ENCODE data around the gene NCOR2. TPM values are rescaled to one million over a fixed set of nuclear protein-coding genes. Genes with fewer than 3 reads are reported as not detected.

Gene NCOR2
- total RNA-seq, 1 donor from 2014 or later: 134 TPM

- no peak for DNase-seq (ENCODE audit: low spot score in 2 of 2)
- Histone ChIP-seq H3K4me3 (no peak overlapping the region), H3K27me3 (no peaks in the 10 kb centered on the region), H3K27ac (no peak overlapping the region), H3K36me3 (no peaks in the 10 kb centered on the region), H3K4me1 (peaks cover 10 to 53% of the 10 kb centered on the region in 2 donors), H3K9me3 (no peaks in the 10 kb centered on the region)
- intact Hi-C loops (cut with DNase I): no loop called here
- no peak for TF ChIP-seq CTCF (IDR thresholded peaks at IDR 0.05)
These were observed 22.4 kb downstream of the NCOR2 start for GRCh38 chr12:124544983-124545382.

- no peaks in the 10 kb centered on the region for H3K36me3 ChIP-seq
- H3K27me3 ChIP-seq: no peaks in the 10 kb centered on the region
- H3K4me3 ChIP-seq: no peak overlapping the region
- H3K4me1 ChIP-seq: peaks cover 10 to 51% of the 10 kb centered on the region in 2 donors
- no peak for TF ChIP-seq CTCF (IDR thresholded peaks at IDR 0.05)
- no peak for DNase-seq (ENCODE audit: low spot score in 2 of 2)
- H3K27ac ChIP-seq: no peak overlapping the region
- no peaks in the 10 kb centered on the region for H3K9me3 ChIP-seq
- intact Hi-C loops (cut with DNase I): no loop called here
These were observed 23.0 kb downstream of the NCOR2 start for GRCh38 chr12:124544311-124544970.

GRCh38 chr12:124543590-124544310, 23.7 kb downstream of the NCOR2 start:
- TF ChIP-seq CTCF (IDR thresholded peaks at IDR 0.05): no peak
- intact Hi-C loops (cut with DNase I): no loop called here
- Histone ChIP-seq H3K27ac (no peak overlapping the region), H3K9me3 (no peaks in the 10 kb centered on the region), H3K36me3 (no peaks in the 10 kb centered on the region), H3K4me1 (peaks cover 16 to 51% of the 10 kb centered on the region in 2 donors), H3K4me3 (no peak overlapping the region), H3K27me3 (no peaks in the 10 kb centered on the region)
- no peak for DNase-seq (ENCODE audit: low spot score in 2 of 2)

- Histone ChIP-seq H3K4me3 (no peak overlapping the region), H3K4me1 (peaks cover 22 to 51% of the 10 kb centered on the region in 2 donors), H3K36me3 (no peaks in the 10 kb centered on the region), H3K27me3 (no peaks in the 10 kb centered on the region), H3K27ac (no peak overlapping the region), H3K9me3 (no peaks in the 10 kb centered on the region)
- no peak for TF ChIP-seq CTCF (IDR thresholded peaks at IDR 0.05)
- DNase-seq (ENCODE audit: low spot score in 2 of 2): no peak
- intact Hi-C loops (cut with DNase I): no loop called here
These were observed 24.3 kb downstream of the NCOR2 start for GRCh38 chr12:124543052-124543589.

- no peak overlapping the region for H3K27ac ChIP-seq
- no peaks in the 10 kb centered on the region for H3K9me3 ChIP-seq
- DNase-seq (ENCODE audit: low spot score in 2 of 2): no peak
- H3K27me3 ChIP-seq: no peaks in the 10 kb centered on the region
- no peak for TF ChIP-seq CTCF (IDR thresholded peaks at IDR 0.05)
- intact Hi-C loops (cut with DNase I): no loop called here
- H3K4me3 ChIP-seq: no peak overlapping the region
- H3K4me1 ChIP-seq: peaks cover 29 to 56% of the 10 kb centered on the region in 2 donors
- H3K36me3 ChIP-seq: no peaks in the 10 kb centered on the region
These were observed 25.1 kb downstream of the NCOR2 start for GRCh38 chr12:124542021-124542949.

Data from ascending aorta (tissue), 2 donors.